ENCODE results near the gene CYP2R1.

CYP2R1 gene

GRCh38 chr11:14858404-14858803 is 33.6 kb downstream of the CYP2R1 start:
- DNase-seq (ENCODE audit: low read depth) = no peak

DNA sequence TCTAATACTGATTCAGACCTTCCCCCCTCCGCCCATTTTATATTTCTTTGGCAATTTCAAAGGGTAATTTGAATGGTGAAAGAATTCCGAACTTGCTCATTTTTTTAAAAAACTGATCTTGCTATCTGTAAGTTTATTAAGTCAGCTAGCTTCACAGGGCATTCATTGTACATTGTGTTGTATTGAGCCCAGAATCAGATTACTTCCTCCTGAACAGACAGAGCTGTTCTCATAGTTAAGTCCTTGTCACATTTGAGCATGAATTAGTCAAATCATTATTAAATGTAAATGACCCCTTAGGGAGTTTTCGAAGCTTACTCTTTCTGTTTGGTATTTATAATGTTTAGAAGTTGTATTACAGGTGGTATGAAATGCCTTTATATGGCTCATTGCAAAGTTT is 34.4 kb downstream of the CYP2R1 start:
- TF ChIP-seq, protein P1, sequence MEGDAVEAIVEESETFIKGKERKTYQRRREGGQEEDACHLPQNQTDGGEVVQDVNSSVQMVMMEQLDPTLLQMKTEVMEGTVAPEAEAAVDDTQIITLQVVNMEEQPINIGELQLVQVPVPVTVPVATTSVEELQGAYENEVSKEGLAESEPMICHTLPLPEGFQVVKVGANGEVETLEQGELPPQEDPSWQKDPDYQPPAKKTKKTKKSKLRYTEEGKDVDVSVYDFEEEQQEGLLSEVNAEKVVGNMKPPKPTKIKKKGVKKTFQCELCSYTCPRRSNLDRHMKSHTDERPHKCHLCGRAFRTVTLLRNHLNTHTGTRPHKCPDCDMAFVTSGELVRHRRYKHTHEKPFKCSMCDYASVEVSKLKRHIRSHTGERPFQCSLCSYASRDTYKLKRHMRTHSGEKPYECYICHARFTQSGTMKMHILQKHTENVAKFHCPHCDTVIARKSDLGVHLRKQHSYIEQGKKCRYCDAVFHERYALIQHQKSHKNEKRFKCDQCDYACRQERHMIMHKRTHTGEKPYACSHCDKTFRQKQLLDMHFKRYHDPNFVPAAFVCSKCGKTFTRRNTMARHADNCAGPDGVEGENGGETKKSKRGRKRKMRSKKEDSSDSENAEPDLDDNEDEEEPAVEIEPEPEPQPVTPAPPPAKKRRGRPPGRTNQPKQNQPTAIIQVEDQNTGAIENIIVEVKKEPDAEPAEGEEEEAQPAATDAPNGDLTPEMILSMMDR (IDR thresholded peaks at IDR 0.05; ENCODE audit: low read length, missing control alignments) = no peak
- DNase-seq (ENCODE audit: low read depth) = no peak
- H3K4me3 ChIP-seq (replicated peaks; ENCODE audit: low read depth, low read length) = no peak overlapping the region

More at GRCh38 chr11:14858404-14858803, 33.6 kb downstream of the CYP2R1 start:
- TF ChIP-seq, protein P1 (IDR thresholded peaks at IDR 0.05; ENCODE audit: low read length, missing control alignments) = no peak
- no peak overlapping the region for H3K4me3 ChIP-seq (replicated peaks; ENCODE audit: low read depth, low read length)

DNA sequence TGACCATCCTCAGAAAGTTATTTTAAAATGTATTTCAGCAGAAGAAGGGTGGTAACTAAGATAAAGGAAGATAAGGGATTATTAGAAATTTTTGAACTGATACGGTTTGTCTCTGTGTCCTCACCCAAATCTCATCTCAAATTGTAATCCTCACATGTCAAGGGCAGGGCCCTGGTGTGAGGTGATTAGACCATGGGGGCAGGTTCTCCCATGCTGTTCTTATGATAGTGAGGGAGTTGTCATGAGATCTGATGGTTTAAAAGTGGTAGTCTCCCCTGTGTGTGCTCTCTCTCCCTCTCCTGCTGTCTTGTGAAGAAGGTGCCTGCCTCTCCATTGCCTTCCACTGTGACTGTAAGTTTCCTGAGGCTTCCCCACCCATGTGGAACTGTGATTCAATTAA is 36.1 kb downstream of the CYP2R1 start:
- no peak for DNase-seq (ENCODE audit: low read depth)
- H3K4me3 ChIP-seq (replicated peaks; ENCODE audit: low read depth, low read length) = no peak overlapping the region
- TF ChIP-seq, protein P1 (IDR thresholded peaks at IDR 0.05; ENCODE audit: low read length, missing control alignments) = no peak

DNA sequence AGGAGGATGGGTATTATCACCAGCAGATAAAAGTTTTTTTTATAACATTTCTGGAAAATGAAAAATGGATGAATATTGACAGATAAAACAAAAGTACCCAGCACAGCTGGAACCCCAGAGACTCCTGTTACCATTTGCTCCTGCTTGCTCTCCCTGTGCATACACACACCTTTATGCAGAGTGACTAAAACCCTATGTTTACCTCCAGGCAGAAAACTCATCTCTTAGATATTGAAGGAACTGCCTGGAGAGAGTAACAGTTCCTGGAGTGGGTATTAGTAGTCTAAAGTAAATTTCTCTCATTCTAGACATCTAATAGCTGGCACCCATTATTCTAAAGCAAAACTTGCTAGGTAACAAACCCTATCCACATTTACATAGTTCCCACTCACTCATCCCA is 38.0 kb downstream of the CYP2R1 start:
- TF ChIP-seq, protein P1 (IDR thresholded peaks at IDR 0.05; ENCODE audit: low read length, missing control alignments) = no peak
- DNase-seq (ENCODE audit: low read depth) = no peak
- no peak overlapping the region for H3K4me3 ChIP-seq (replicated peaks; ENCODE audit: low read depth, low read length)

DNA sequence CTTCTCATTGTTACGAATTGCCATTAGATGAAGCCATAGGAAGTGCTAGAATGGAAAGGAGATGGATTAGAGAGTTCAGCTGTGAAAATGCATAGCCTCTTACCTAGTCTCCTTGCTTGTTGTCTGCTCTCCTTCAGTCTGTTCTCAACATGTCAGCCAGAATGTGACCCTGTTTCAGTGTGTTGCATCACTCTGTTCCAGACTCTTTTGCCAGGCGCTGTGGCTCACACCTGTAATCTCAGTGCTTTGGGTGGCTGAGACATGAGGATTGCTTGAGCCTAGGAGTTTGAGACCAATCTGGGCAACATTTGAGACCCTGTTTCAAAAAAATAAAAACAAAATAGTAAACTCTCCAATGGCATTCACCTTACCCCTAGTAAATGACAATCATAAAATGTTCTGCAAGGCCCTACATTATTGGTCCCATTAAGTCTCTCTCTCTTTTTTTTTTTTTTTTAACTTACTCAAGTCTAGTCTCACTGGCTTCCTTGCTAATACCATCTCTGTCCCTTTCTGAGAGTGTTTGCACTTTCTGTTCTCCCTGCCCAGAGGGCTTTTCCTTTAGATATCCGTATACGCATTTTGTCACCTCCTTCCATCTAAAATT is 39.4 kb downstream of the CYP2R1 start:
- no peak for DNase-seq (ENCODE audit: low read depth)
- TF ChIP-seq, protein P1 (IDR thresholded peaks at IDR 0.05; ENCODE audit: low read length, missing control alignments) = no peak
- no peak overlapping the region for H3K4me3 ChIP-seq (replicated peaks; ENCODE audit: low read depth, low read length)

- no peak overlapping the region for H3K4me3 ChIP-seq (replicated peaks; ENCODE audit: low read depth, low read length)
- TF ChIP-seq, protein P1 (IDR thresholded peaks at IDR 0.05; ENCODE audit: low read length, missing control alignments) = no peak
- no peak for DNase-seq (ENCODE audit: low read depth)
Measured at GRCh38 chr11:14842002-14842401, 50.0 kb downstream of the CYP2R1 start.

Measured in fibroblast of pulmonary artery (primary cell).